MM.1S (cell line): Measurements from ENCODE around the gene TFF2.

Experiments used
- EZH2 ChIP-seq: fragments of 300-600 bp; sonication (generic); optimal IDR thresholded peaks from 2 replicates; pipeline ENCODE3; 2017; ENCODE audit warnings: low read depth, mild to moderate bottlenecking, antibody characterized with exemption, low read length, mixed read lengths
- EZH2phosphoT487 ChIP-seq: fragments of 300-600 bp; sonication (generic); IDR thresholded peaks from 2 replicates; pipeline ENCODE4 v1.6.1; 2018; ENCODE audit warnings: antibody characterized with exemption, low read length
- TF ChIP-seq, protein P1 (sequence below): fragments of 300-600 bp; sonication (generic); IDR thresholded peaks from 2 replicates; pipeline ENCODE4 v1.5.1; 2016; ENCODE audit warnings: antibody characterized with exemption, low read length, mixed read lengths

GRCh38 chr21:42379426-42380215 lies 28.8 kb upstream of the TFF2 start:
- TF ChIP-seq, protein P1, sequence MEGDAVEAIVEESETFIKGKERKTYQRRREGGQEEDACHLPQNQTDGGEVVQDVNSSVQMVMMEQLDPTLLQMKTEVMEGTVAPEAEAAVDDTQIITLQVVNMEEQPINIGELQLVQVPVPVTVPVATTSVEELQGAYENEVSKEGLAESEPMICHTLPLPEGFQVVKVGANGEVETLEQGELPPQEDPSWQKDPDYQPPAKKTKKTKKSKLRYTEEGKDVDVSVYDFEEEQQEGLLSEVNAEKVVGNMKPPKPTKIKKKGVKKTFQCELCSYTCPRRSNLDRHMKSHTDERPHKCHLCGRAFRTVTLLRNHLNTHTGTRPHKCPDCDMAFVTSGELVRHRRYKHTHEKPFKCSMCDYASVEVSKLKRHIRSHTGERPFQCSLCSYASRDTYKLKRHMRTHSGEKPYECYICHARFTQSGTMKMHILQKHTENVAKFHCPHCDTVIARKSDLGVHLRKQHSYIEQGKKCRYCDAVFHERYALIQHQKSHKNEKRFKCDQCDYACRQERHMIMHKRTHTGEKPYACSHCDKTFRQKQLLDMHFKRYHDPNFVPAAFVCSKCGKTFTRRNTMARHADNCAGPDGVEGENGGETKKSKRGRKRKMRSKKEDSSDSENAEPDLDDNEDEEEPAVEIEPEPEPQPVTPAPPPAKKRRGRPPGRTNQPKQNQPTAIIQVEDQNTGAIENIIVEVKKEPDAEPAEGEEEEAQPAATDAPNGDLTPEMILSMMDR = no peak
- TF ChIP-seq EZH2 (no peak), EZH2phosphoT487 (no peak)
